Neural progenitor cell (in vitro differentiated cells): Measurements from ENCODE around the gene HS3ST2.

Experiments
- EZH2 ChIP-seq: fragments of 200-600 bp; sonication (generic); IDR thresholded peaks from 2 replicates; pipeline ENCODE4 v1.6.1; 2017; ENCODE audit warnings: antibody characterized with exemption, mild to moderate bottlenecking, moderate library complexity
- EZH2phosphoT487 ChIP-seq: fragments of 200-600 bp; sonication (generic); IDR thresholded peaks from 2 replicates; pipeline ENCODE4 v1.6.1; 2017; ENCODE audit warnings: antibody characterized with exemption
- TF ChIP-seq, protein P1 (sequence below): fragments of 200-600 bp; sonication (generic); IDR thresholded peaks from 2 replicates; pipeline ENCODE4 v1.5.1; 2017; ENCODE audit warnings: antibody characterized with exemption, mild to moderate bottlenecking

DNA sequence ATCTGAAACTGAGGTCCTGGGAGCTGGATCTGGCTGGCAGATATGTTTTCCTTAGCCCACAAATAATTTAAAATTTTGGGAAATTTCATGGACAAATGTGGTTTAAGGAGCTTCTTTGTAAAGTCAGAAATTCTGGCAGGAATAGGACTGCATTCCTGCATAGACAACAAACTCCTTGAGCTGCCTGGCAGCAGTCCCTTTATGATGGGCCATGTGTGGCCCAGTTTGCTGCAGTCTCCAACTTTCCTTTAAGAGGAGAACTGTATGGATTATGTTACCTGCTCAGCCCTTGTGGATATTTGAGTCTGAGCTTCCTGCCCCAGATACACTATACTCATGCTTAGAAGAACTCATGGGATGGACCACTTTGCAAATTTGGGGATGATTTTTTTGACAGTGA is 48.5 kb upstream of the HS3ST2 start:
- TF ChIP-seq, protein P1, sequence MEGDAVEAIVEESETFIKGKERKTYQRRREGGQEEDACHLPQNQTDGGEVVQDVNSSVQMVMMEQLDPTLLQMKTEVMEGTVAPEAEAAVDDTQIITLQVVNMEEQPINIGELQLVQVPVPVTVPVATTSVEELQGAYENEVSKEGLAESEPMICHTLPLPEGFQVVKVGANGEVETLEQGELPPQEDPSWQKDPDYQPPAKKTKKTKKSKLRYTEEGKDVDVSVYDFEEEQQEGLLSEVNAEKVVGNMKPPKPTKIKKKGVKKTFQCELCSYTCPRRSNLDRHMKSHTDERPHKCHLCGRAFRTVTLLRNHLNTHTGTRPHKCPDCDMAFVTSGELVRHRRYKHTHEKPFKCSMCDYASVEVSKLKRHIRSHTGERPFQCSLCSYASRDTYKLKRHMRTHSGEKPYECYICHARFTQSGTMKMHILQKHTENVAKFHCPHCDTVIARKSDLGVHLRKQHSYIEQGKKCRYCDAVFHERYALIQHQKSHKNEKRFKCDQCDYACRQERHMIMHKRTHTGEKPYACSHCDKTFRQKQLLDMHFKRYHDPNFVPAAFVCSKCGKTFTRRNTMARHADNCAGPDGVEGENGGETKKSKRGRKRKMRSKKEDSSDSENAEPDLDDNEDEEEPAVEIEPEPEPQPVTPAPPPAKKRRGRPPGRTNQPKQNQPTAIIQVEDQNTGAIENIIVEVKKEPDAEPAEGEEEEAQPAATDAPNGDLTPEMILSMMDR: no peak
- TF ChIP-seq EZH2: no peak
- TF ChIP-seq EZH2phosphoT487: no peak
